Dendritic cell treated with granulocyte-macrophage colony-stimulating factor and Interleukin-4, amounts not matched to agents 40 ng/mL and 50 ng/mL, for 4 days (primary cell): Measurements from ENCODE around the gene KLHL24.

Source experiments
- H3K27ac Mint-ChIP-seq: one replicate; pipeline ENCODE4 v1.8.0; 2022; ENCODE audit warnings: mild to moderate bottlenecking, mixed read lengths
- H3K27me3 Mint-ChIP-seq: one replicate; pipeline ENCODE4 v1.8.0; 2022; ENCODE audit warnings: mild to moderate bottlenecking, mixed read lengths
- H3K36me3 Mint-ChIP-seq: one replicate; pipeline ENCODE4 v1.8.0; 2022; ENCODE audit warnings: low read depth, mixed read lengths
- H3K4me1 Mint-ChIP-seq: one replicate; pipeline ENCODE4 v1.8.0; 2022; ENCODE audit warnings: low read depth, mixed read lengths
- H3K4me3 Mint-ChIP-seq: one replicate; pipeline ENCODE4 v1.8.0; 2022; ENCODE audit warnings: mild to moderate bottlenecking, moderate library complexity, mixed read lengths
- H3K9me3 Mint-ChIP-seq: one replicate; pipeline ENCODE4 v1.8.0; 2022; ENCODE audit warnings: mixed read lengths
- intact Hi-C: fragments of 100-400 bp; cut with micrococcal nuclease; formaldehyde crosslinking; loops from one replicate; pipeline ENCODE4 v1.15.0; 2022

KLHL24 gene

DNA sequence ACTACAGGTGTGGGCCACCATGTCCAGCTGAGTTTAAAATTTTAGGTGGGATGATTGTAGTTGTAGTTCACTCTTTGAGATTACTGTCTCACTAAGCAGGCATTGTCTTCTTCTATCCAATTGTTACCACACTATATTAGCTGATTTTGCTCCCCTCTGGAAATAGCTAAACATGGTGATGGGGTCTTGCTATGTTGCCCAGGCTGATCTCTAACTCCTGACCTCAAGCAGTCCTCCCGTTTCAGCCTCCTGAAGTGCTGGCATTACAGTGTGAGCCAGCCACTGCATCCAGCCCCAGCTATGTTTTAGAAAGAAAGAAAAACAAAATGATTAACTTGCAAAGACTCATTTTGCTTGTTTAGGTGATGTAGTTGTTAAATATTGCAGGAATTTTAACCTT is 92.8 kb downstream of the KLHL24 start:
- no peaks in the 10 kb centered on the region for H3K27me3 Mint-ChIP-seq
- intact Hi-C loops = no loop called here
- H3K4me3 Mint-ChIP-seq = no peak overlapping the region
- no peaks in the 10 kb centered on the region for H3K4me1 Mint-ChIP-seq
- H3K36me3 Mint-ChIP-seq = peaks cover 92% of the 10 kb centered on the region
- H3K9me3 Mint-ChIP-seq = no peaks in the 10 kb centered on the region
- H3K27ac Mint-ChIP-seq = no peak overlapping the region

DNA sequence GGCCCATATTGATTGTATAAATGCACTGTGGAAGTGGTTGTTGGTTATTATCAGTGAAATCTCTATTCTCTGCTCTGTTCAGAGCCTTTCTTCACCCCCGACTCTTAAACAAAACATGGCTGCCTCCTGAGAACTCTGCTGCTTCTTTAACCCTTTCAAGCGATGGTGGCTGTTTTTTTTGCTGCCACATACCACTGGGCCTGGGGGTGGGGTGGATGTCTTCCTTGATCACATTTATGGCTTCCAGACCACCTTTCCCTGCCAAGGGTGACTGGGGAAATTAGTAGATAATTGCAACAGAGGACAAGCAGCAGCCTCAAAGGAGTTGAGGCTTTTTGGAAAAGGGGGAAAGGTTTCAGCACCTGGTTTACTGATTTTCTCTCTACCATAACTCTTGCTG is 94.9 kb downstream of the KLHL24 start:
- no peaks in the 10 kb centered on the region for H3K27me3 Mint-ChIP-seq
- no peak overlapping the region for H3K4me3 Mint-ChIP-seq
- no peaks in the 10 kb centered on the region for H3K9me3 Mint-ChIP-seq
- H3K36me3 Mint-ChIP-seq = peaks cover 100% of the 10 kb centered on the region
- intact Hi-C loops = no loop called here
- no peaks in the 10 kb centered on the region for H3K4me1 Mint-ChIP-seq
- no peak overlapping the region for H3K27ac Mint-ChIP-seq

DNA sequence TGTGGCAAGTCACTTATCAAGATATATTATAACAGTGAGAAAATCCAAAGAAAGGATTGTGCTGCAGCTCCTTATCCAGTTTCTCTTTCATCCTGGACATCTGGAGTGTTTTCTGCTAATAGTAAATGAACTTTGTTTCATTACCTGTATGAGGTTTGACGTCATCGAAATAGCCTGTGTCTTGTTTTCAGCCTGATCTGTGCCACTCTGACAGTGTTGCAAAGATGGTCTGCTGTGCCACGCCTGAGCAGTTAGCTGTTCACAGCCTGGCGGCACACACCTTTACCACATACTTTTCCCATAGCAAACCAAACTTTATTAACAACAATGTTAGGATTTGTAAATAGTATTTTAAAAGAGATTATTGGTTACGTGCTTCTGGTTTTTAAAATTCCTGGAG is 96.2 kb downstream of the KLHL24 start:
- intact Hi-C loops = no loop called here
- no peaks in the 10 kb centered on the region for H3K4me1 Mint-ChIP-seq

DNA sequence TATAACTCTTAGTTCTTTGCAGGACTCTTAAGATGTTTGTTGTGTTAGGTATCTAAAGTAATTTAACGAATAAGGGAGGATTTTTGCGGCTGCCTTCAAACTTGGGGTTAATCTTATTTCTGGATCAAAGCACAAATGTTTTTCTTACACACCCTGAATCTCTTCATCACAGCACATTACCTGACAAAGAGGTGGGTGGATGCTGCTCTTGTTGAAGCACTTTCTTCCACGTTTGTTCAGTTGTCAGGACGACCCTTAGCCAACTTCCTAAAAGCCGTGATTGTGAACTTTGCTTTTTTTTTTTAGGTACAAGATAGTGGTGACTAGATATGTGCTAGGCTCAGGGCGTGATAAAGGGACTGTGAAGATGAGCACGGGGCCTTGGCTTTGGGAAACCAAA is 98.1 kb downstream of the KLHL24 start:
- Mint-ChIP-seq H3K9me3 (no peaks in the 10 kb centered on the region), H3K36me3 (peaks cover 98% of the 10 kb centered on the region), H3K4me1 (no peaks in the 10 kb centered on the region), H3K27me3 (no peaks in the 10 kb centered on the region), H3K27ac (no peak overlapping the region), H3K4me3 (no peak overlapping the region)
- intact Hi-C loops = no loop called here

More for the DNA sequence above, 96.2 kb downstream of the KLHL24 start:
- no peaks in the 10 kb centered on the region for H3K9me3 Mint-ChIP-seq
- no peak overlapping the region for H3K4me3 Mint-ChIP-seq
- H3K36me3 Mint-ChIP-seq = peaks cover 100% of the 10 kb centered on the region
- H3K27me3 Mint-ChIP-seq = no peaks in the 10 kb centered on the region
- H3K27ac Mint-ChIP-seq = no peak overlapping the region
